ENCODE data around the gene SLC35F6.
"Not testable (repeated sequence)": the region's sequence is repeated elsewhere in the genome, so short reads cannot be mapped to it uniquely, and the experiment has no call there.

SLC35F6 gene

DNA sequence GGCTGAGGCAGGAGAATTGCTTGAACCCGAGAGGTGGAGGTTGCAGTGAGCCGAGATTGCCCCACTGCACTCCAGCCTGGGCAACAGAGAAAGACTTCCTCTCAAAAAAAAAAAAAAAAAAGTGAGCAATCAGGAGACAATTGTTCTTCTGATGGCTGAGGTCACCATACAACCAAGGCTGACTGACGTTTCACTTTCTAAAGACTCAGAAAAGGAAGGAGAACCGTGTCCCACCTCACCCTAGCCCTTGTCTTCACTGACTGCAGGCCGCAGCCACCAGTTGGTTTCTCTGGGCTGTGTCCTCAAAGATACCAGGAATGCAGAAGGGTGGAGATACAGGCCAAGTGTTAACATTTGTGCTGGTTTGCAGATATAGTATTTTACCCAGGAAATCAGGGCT is 7.7 kb upstream of the SLC35F6 start:
- no peak for DNase-seq (ENCODE audit: low read depth in 2 of 2)

DNA sequence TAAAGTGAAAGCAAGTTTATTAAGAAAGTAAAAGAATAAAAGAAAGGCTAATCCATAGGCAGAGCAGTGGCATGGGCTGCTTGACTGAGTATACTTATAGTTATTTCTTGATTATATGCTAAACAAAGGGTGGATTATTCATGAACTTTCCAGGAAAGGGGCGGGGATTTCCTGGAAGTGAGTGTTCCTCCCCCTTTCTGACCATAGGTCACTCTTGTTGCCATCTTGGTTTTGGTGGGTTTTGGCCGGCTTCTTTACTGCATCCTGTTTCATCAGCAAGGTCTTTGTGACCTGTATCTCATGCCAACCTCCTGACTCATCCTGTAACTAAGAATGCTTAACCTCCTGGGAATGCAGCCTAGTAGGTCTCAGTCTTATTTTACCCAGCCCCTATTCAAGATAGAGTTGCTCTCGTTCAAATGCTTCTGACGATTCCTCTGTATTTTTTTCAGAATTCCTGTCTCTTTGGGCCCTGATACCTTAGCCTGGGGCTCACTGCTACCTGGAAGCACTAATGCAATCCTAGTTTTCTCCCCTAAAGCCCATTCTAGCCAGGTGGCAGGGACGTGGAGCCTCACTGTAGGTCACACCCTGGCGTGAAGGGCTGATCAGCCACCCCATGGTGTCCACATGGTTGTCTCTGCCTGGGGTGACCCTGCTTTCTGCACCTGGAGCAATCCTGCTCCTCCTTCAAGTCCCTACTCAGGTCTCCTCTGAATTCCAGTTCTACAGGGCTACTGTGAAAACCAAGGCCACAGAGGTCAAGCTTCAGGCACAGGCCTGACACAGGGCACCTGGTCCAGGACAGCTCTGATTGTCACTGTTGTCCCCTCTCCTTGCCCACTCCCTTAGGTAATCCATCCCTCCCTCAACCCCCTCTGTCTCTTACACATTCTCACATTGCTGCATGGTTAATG is 6.0 kb upstream of the SLC35F6 start:
- DNase-seq (ENCODE audit: low read depth in 2 of 2), result no peak

DNA sequence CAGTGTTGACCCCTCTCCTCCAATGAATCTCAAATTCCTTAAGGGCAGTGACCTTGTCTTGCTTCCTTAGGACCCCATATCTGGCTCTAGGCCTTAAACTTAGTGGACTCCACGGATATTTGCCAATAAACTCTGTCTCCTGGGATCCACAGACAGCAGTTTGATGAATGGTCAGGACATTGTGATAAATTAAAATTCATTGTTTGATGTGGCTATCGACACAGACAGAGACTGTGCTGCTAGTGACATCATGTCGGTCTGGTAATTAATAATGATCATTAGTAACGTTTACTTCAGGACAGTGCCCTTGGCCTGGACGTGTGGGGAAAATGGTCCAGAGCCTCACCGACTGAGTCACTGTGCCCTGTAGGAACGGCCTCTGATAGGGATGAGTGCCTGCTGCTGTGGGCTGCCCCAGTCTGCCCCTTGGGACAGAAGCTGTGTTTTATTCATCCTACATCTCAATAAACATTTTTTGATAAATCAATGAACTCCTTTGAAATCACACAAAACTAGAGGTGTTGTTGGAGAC is 5.2 kb upstream of the SLC35F6 start:
- DNase-seq (ENCODE audit: low read depth in 2 of 2), result no peak

DNA sequence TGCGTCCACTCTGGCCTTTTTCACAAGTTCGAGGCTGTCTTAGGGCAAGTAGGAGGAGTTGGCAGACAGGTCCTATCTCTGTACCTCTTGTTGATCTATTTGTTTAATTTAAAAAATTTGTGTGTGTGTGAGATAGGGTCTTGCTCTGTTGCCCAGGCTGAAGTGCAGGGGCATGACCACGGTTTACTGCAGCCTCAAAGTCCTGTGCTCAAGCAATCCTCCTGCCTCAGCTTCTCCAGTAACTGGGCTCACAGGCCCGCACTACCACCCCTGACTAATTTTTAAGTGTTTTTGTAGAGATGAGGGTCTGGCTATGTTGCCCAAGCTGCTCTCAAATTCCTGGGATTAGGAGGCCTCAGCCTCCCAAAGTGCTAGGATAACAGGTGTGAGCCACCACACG is 4.2 kb upstream of the SLC35F6 start:
- DNase-seq (ENCODE audit: low read depth in 2 of 2), result no peak

DNA sequence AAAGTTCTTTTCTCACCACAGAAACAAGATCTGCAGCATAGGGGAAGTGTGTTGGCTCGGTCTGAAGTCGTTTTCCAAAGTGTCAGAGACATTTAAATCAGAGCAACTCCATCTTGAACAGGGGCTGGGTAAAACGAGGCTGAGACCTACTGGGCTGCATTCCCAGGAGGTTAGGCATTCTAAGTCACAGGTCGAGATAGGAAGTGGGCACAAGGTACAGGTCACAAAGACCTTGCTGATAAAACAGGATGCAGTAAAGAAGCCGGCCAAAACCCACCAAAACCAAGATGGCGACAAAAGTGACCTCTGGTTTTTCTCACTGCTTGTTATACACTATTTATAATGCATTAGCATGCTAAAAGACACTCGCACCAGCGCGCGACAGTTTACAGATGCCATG is 3.1 kb upstream of the SLC35F6 start:
- not testable (repeated sequence) for DNase-seq (ENCODE audit: low read depth in 2 of 2)

DNA sequence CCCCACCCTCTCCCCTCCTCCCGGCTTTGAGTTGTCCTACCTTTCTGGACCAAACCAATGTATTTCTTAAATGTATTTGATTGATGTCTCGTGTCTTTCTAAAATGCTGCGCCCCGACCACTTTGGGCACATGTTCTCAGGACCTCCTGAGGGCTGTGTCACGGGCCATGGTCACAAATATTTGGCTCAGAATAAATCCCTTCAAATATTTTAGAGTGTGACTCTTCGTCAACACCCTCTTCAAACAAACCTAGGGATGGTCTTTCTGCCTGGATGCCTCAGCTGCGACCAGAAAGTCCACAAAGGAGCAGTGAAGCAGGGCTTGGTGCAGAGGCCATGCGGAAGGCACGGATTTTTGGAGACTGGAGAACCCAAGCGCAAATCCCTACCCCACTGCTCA is 1.1 kb upstream of the SLC35F6 start:
- DNase-seq (ENCODE audit: low read depth in 2 of 2), result no peak

DNA sequence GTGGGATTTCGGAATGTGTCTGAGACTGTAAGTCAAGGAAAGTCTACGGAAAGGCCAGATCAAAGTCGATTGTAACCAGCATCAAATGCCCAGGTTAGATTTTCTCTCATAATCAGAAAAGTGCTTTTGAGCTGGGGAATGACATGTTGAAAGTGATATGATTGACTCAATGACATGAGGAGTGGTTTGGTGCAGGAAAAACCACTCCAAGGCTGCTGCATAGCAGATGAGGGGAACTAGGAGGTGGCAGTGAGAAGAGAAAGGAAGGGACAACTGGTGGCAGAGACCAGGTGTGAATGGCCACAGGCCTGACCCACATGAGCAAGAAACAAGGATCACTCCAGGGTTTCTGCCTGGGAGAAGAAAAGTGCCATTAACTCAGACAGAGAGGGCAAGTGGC is 822 bp downstream of the SLC35F6 start:
- DNase-seq (ENCODE audit: low read depth in 2 of 2), result no peak

DNA sequence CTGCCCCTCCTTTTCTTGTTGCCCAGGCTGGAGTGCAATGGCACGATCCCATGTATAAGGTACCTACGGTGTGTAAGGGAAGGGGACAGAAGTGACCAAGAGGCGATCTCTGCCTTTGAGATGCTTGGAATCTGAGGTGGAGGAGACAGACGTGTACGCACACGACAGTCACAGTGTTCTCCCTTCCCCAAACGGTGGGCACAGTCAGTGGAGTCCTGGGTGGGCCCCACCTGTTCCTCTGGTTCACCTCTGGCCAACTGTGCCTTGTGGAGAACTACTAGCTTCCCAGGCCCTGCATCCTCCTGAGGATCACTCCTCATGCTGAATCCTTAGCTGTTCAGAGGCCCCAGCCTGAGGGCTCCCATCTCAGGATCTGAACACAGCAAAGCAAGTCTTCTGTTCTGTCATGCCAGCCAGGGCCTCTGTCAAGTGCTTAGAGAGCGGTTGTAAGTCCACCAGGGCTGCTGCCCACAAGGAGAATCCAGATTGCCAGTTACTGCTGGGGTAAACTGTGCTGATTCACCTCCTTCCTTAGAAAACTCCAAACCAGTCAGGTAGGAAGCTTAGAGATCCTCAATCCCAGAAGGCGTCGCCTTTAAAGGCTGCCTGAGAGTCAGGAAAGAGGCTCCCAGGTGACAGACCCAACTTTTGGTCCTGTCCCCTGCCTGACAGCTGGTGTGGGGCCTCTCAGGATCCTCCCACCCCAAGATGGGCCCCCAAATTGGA is 1.6 kb downstream of the SLC35F6 start:
- DNase-seq (ENCODE audit: low read depth in 2 of 2), result no peak

DNA sequence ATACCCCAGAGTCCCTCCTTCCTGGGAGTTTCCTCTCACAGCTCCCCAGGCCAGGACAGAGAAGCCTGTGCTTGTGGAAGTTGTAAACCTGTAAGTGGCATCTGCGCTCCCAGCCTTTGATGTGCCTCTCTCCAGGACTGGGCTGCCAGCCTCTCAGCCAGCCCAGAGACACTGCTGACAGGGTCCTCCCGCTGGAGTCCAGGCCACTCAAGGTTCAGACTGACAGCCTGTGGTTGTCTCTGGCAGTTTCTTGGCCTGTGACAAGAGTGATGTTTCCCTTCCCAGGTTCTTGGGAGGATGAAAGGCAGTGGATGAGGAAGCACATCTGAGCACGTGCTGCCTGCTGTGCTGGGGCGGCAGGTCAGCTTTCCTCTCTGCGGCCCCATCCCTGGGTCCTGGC is 3.0 kb downstream of the SLC35F6 start:
- DNase-seq (ENCODE audit: low read depth in 2 of 2), result no peak

DNA sequence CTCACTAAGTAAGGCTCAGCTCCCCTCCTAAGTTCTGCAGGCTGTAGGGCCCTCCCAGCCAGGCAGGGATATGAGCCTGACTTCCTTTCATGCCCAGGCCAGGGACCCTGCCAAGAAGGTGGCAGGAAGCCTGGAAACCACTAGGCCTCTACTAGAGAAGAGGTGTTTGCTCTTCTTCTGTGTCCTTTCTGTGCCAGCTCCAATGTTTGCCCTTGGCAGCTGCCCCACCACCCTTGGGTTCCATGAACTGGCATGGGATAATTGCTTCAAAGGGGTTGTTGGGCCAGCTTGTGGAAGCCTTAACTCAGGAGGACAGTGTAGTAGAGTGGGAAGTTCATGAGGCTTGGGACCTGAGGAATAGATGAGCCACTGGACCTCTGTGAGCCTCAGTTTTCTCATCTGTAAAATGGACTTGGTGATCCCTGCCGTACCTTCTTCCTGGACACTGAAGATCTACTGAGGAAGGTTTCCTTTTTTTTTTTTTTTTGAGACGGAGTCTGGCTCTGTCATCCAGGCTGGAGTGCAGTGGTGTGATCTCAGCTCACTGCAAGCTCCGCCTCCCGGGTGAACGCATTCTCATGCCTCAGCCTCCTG is 3.9 kb downstream of the SLC35F6 start:
- no peak for DNase-seq (ENCODE audit: low read depth in 2 of 2)

DNA sequence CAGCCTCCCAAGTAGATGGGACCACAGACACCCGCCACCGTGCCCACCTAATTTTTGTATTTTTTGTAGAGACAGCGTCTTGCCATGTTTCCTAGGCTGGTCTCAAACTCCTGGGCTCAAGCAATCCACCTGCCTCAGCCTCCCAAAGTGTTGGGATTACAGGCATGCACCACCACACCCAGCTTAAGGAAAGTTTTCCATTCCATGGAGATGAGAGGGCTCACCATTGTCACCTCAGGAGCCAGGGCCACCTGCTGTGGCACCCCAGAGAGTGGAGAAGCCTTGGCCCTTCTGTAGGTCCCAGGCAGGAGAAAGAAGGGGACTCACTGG is 4.6 kb downstream of the SLC35F6 start:
- no peak for DNase-seq (ENCODE audit: low read depth in 2 of 2)

DNA sequence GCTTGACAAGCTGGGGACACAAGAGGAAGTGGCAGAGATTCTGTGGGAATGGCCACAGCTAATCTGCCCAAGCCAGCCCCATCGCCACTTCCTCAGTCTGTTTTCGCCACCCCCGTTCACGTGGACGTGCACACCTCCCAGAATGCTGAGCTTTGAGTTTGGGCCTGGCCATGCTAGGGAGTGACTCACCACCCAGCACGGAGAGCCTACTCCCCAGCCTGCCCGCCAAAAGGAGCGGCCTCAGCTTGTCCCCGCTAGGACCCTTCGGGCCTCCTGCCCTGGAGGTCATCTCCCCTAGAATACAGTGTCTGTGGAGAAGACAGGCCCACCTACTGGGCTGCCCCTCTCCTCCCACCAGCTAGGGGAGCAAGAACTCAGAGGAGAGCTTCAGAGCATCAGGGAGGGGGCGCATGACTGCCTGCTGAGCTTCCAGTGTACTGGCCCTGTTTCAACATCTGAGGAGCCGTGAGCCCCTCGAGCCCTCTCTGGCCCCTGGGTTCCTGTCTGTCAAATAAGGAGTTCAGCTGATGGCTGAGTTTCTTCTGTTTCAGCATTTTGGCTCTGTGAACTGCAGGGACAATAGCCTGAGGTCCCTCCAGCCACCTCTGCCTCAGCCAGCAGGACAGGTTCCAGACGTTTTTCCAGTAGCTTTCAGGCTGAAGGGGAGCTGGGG is 5.1 kb downstream of the SLC35F6 start:
- no peak for DNase-seq (ENCODE audit: low read depth in 2 of 2)

DNA sequence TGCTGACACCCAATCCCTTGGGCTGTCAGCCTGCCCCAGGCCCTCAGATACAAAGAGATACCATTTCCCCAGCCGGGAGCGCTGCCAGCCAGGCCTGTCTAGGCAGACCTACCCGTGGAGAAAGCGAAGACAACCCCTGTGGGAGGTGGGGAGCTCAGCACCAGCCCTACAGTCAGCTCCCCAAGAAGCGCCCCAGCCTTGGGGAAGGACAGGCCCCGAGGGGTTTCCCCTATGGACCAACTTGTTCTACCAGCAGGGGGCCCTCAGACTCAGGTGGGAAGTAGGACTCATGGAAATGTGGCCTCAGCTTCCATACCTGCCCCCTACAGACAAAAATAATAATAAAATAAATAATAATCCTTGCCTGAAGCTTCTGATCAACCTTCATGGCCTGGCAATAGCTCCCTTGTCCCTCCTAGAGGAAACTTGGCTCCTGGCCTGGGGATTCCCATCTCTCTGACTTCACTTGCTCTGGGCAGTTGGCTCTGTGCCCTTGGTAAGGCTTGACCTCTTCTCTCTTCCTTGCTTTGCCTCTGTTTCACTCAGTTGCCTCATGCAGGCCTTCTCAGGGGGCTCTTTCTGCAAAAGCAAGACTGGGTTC is 7.0 kb downstream of the SLC35F6 start:
- DNase-seq (ENCODE audit: low read depth in 2 of 2), result no peak

DNA sequence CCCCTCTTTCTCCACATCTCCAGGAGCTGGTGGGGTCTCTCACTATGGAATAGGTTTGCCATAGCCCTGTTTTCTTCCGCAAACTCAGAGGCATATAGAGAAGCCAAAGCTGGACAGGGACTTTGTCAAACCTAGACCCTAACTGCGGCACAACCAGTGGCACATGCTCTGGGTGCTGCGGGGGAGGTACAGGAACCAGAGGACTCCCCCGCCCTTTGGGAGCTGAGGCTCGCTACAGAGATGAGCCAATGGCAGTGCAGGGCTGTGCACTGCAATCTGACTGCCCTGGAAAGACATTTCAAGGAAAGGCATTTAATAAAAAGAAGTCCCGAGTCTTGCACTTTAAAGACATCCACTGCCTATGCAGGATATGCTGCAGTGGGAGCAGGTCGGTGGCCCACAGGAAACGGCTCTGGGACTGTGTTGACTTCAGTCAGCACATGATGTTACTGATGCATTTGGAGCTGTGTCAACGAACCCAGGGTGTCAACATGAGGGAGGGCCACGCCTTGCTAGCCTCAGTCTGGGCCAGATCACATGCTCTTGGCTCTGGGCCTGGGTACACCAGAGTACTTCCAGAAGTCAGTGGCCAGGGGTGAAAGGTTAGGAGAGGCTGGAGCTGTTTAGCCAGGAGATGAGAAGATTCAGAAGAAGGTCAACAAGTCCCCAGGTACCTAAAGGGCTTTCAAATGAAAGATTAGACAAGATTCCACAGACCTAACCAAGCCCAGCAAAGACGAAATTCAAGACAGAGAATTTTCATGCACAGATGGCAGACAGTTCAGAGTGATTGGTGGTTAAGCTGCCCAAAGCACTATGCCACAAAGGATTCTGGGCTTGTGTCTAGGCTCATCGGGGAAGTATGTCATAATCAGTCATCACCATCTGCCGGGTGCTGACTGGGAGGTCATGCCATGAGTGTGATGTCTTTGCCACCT is 8.2 kb downstream of the SLC35F6 start:
- DNase-seq (ENCODE audit: low read depth in 2 of 2), result no peak

DNA sequence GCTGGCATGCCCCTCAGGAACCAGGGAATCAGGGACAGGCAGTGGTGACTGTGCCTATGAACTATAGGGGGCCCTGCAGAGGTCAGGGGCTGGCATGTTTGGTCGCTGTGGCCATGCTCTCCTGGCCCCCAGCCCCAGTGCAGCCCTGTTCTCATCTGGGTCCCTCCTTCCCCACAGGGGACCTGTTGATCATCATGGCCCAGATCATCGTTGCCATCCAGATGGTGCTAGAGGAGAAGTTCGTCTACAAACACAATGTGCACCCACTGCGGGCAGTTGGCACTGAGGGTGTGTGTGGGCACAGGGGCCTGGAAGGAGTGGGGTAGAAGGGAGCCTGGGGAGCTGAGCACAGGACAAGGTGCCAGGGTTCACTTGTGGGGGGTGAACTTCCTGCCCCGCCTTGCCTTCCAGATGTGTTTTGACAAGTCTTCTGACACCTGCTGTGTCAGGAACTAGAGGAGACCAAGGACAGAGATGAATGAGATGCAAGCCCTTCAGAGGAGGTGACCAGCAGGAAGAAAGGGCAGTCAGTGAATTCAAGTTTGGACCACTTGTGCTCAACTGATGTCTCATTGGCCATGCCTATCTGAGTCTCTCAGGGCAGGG is 12.2 kb downstream of the SLC35F6 start:
- no peak for DNase-seq (ENCODE audit: low read depth in 2 of 2)

DNA sequence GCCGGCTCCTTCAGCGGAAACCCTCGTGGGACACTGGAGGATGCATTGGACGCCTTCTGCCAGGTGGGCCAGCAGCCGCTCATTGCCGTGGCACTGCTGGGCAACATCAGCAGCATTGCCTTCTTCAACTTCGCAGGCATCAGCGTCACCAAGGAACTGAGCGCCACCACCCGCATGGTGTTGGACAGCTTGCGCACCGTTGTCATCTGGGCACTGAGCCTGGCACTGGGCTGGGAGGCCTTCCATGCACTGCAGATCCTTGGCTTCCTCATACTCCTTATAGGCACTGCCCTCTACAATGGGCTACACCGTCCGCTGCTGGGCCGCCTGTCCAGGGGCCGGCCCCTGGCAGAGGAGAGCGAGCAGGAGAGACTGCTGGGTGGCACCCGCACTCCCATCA is 14.0 kb downstream of the SLC35F6 start:
- no peak for DNase-seq (ENCODE audit: low read depth in 2 of 2)

DNA sequence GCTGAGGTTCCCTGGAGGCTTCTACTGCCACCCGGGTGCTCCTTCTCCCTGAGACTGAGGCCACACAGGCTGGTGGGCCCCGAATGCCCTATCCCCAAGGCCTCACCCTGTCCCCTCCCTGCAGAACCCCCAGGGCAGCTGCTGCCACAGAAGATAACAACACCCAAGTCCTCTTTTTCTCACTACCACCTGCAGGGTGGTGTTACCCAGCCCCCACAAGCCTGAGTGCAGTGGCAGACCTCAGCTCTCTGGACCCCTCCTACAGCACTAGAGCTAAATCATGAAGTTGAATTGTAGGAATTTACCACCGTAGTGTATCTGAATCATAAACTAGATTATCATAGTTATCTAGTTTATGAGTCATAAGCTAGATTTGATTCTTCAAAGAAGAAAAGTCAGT is 14.4 kb downstream of the SLC35F6 start:
- DNase-seq (ENCODE audit: low read depth in 2 of 2), result peak in 1 of 2 donors; percentile 25

DNA sequence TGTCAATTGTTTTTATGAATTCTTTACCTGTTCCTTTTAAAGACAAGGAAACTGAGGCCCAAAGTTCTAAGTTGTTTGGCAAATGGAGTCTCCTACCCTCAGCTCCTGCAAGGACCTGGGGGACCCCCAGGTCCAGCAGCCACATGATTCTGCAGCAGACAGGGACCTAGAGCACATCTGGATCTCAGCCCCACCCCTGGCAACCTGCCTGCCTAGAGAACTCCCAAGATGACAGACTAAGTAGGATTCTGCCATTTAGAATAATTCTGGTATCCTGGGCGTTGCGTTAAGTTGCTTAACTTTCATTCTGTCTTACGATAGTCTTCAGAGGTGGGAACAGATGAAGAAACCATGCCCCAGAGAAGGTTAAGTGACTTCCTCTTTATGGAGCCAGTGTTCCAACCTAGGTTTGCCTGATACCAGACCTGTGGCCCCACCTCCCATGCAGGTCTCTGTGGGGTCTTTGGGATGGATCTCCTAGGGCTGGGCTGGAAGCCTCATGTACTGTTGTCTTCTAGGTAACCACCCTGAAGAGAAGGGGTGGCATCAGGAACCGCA is 16.2 kb downstream of the SLC35F6 start:
- DNase-seq (ENCODE audit: low read depth in 2 of 2), result no peak

DNA sequence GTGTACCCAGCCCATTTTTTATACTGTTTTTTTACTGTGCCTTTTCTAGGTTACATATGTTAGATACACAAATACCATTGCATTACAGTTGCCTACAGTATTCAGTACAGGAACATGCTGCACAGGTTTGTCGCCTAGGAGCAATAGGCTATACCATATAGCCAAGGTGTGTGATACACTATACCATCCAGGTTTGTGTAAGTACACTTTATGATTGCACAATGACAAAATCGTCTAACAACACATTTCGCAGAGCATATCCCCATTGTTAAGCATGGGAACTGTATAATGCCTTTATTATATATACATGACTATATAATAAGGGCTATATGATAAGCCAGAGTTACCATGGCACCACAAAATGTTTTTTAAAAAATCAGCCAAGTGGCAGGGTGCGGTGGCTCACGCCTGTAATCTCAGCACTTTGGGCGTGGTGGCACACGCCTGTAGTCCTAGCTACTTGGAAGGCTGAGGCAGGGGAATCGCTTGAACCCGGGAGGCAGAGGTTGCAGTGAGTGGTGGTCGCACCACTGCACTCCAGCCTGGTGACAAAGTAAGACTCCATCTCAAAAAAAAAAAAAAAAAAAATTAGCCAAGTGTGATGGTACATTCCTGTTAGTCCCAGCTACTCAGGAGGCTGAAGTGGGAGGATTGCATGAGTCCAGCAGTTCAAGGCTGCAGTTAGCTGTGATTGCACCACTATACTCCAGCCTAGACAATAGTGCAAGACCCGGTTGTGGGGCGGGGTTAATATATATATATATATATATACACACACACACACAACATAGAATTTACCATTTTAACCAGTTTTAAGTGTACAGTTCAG is 19.0 kb downstream of the SLC35F6 start:
- DNase-seq (ENCODE audit: low read depth in 2 of 2), result no peak

Measured in stimulated activated CD8-positive, alpha-beta memory T cell treated with anti-CD3 and anti-CD28 coated beads, Interleukin-15, amount 100 ng/mL, for 48 hours (primary cell).